GM12878 (cell line): ENCODE results near the gene EXOC4. TPM values are rescaled to one million over a fixed set of nuclear protein-coding genes. Genes with fewer than 3 reads are reported as not detected.

ENCODE experiments used
- ATAC-seq: fragments of 200-7000 bp; cut with Tn5 transposase; 3 replicates; pipeline ENCODE4 v1.9.1; 2020; ENCODE audit warnings: mild to moderate bottlenecking, moderate library complexity
- BruUV-seq: library from RNA; stranded (reverse); fragments of 400-500 nt; replicated peaks from 2 replicates; lab custom pipeline; 2021; lab: Mats Ljungman, UMichigan
- CTCF ChIA-PET: fragments of 300-600 bp; sonication (Branson Sonifier 250); formaldehyde crosslinking; extraction: SDS; loops from one replicate; lab custom pipeline; 2021; ENCODE audit warnings: inconsistent platforms; lab: Yijun Ruan, JAX
- POLR2A ChIA-PET: fragments of 350-600 bp; formaldehyde crosslinking; extraction: SDS; loops from one replicate; lab custom pipeline; 2021; ENCODE audit warnings: inconsistent platforms; lab: Charles Lee
- RAD21 ChIA-PET: fragments of 300-600 bp; sonication (Branson Sonifier 250); formaldehyde crosslinking; loops from one replicate; lab custom pipeline; 2023; ENCODE audit warnings: antibody characterized with exemption; ENCODE audit not compliant: unreplicated experiment; lab: Charles Lee
- SMC1A ChIA-PET: fragments of 300-600 bp; sonication (Branson Sonifier 250); formaldehyde crosslinking; loops from one replicate; lab custom pipeline; 2023; ENCODE audit not compliant: unreplicated experiment, uncharacterized antibody; lab: Charles Lee
- DNase-seq: peaks from one replicate; pipeline ENCODE4 v3.0.0-alpha.2; 2011; ENCODE audit warnings: low read depth, low spot score
- FAIRE-seq: peaks from 3 replicates; lab custom pipeline; 2011; peaks lifted over from hg19 to GRCh38; lab: Jason Lieb, UNC
- H2AFZ ChIP-seq: 2 replicates; pipeline ENCODE4 v1.6.0; 2011; ENCODE audit warnings: low read depth, low read length, control low read depth; ENCODE audit not compliant: control insufficient read depth
- H3K27ac ChIP-seq: 2 replicates; pipeline ENCODE4 v1.5.1; 2011; ENCODE audit warnings: control low read depth; ENCODE audit not compliant: control insufficient read depth, insufficient read depth
- H3K27me3 ChIP-seq, 2 experiments: replicated peaks in 1 of 2; 2 replicates each; pipeline versions ENCODE4 v1.6.0 to v1.6.1; 2011; ENCODE audit warnings: low read length in 1 of 2; ENCODE audit not compliant: control insufficient read depth in 2 of 2, insufficient read depth in 2 of 2
- H3K36me3 ChIP-seq, 2 experiments: 2 replicates each; pipeline ENCODE4 v1.5.1; 2011; ENCODE audit warnings: low read length in 1 of 2; ENCODE audit not compliant: control insufficient read depth in 2 of 2, insufficient read depth in 2 of 2
- H3K4me1 ChIP-seq: 2 replicates; pipeline ENCODE4 v1.6.1; 2011; ENCODE audit warnings: mild to moderate bottlenecking, low read length, moderate library complexity, mixed read lengths; ENCODE audit not compliant: control insufficient read depth, insufficient read depth
- H3K4me2 ChIP-seq: 2 replicates; pipeline ENCODE4 v1.6.0; 2011; ENCODE audit warnings: control low read depth; ENCODE audit not compliant: control insufficient read depth, insufficient read depth
- H3K4me3 ChIP-seq: fragments of 200-600 bp; sonication (generic); 2 replicates; pipeline ENCODE4 v1.5.1; 2016
- H3K79me2 ChIP-seq: 2 replicates; pipeline ENCODE4 v1.6.0; 2011; ENCODE audit warnings: low read length; ENCODE audit not compliant: control insufficient read depth, insufficient read depth
- H3K9ac ChIP-seq: 2 replicates; pipeline ENCODE4 v1.8.0; 2011; ENCODE audit warnings: low read length, control low read depth, mixed read lengths; ENCODE audit not compliant: control insufficient read depth, insufficient read depth
- H3K9me3 ChIP-seq: replicated peaks from 3 replicates; pipeline ENCODE4 v1.5.1; 2011; ENCODE audit warnings: mild to moderate bottlenecking, low read length; ENCODE audit not compliant: control insufficient read depth, insufficient read depth
- H4K20me1 ChIP-seq: 2 replicates; pipeline ENCODE4 v1.6.0; 2011; ENCODE audit not compliant: control insufficient read depth, insufficient read depth
- EED ChIP-seq: sonication (generic); IDR thresholded peaks from 2 replicates; pipeline ENCODE4 v1.6.1; 2016; ENCODE audit warnings: antibody characterized with exemption, low read depth
- IKZF1 ChIP-seq: fragments of 450-650 bp; conservative IDR thresholded peaks from 2 replicates; pipeline ENCODE4 v1.6.1; 2017; ENCODE audit warnings: antibody characterized with exemption, mild to moderate bottlenecking
- NR2C1 ChIP-seq: fragments of 450-650 bp; IDR thresholded peaks from 2 replicates; pipeline ENCODE4 v1.6.1; 2017; ENCODE audit warnings: antibody characterized with exemption, mild to moderate bottlenecking, moderate library complexity
- NR2F1 ChIP-seq: fragments of 450-650 bp; conservative IDR thresholded peaks from 2 replicates; pipeline ENCODE4 v1.6.1; 2017; ENCODE audit warnings: mild to moderate bottlenecking
- NRF1 ChIP-seq: conservative IDR thresholded peaks from 2 replicates; pipeline ENCODE4 v1.6.1; 2011; ENCODE audit warnings: mild to moderate bottlenecking, low read depth, low read length, improper control_type of control experiment
- SIN3A ChIP-seq: IDR thresholded peaks from 2 replicates; pipeline ENCODE4 v1.6.1; 2012; ENCODE audit warnings: low read depth, low read length, improper control_type of control experiment
- TARDBP ChIP-seq: IDR thresholded peaks from 2 replicates; pipeline ENCODE4 v1.6.1; 2016; ENCODE audit warnings: borderline replicate concordance
- TCF7 ChIP-seq: IDR thresholded peaks from 2 replicates; pipeline ENCODE4 v1.6.1; 2014; ENCODE audit warnings: antibody characterized with exemption, borderline replicate concordance
- ZNF24 ChIP-seq: fragments of 450-650 bp; IDR thresholded peaks from 2 replicates; pipeline ENCODE4 v1.6.1; 2017; ENCODE audit warnings: antibody characterized with exemption, mild to moderate bottlenecking
- WGBS: methylation state at CpG from one replicate; pipeline ENCODE4 v1.1.6; 2016; ENCODE audit warnings: low lambda C conversion rate; ENCODE audit not compliant: insufficient replicate concordance, insufficient coverage; ENCODE audit errors: missing lambda C conversion rate; 5-methylcytosine and 5-hydroxymethylcytosine counted together
- in situ Hi-C: fragments of 300-500 bp; cut with MboI; formaldehyde crosslinking; loops from 9 replicates; pipeline ENCODE4 v1.14.3; 2018; ENCODE audit warnings: mixed read lengths
- intact Hi-C: fragments of 100-400 bp; cut with micrococcal nuclease; formaldehyde crosslinking; loops from one replicate; pipeline ENCODE4 v1.14.2; 2022; ENCODE audit not compliant: unreplicated experiment
- polyA plus RNA-seq, 11 experiments: library from polyadenylated mRNA; depleted of rRNA in 4 of 11; unstranded in 6 of 11; stranded (reverse) in 5 of 11; fragments of >200 nt; fragmentation: Nextera tagmentation in 4 of 11; fragmentation: Illumina TruSeq in 1 of 11; extraction: Ambion mirVana in 4 of 11; extraction: Trizol in 1 of 11; gene quantifications; 1 replicate in 1 of 11; 2 replicates in 10 of 11; pipeline versions ENCODE4 v1.2.1 to v1.2.3, GENCODE V29; 2011 to 2016; ENCODE audit warnings: inconsistent platforms in 2 of 11, missing spikeins in 2 of 11, low read depth in 1 of 11
- total RNA-seq, 4 experiments: library from RNA; depleted of rRNA in 3 of 4; stranded (reverse); fragments of >200 nt in 3 of 4; fragmentation: Illumina TruSeq in 1 of 4; extraction: Trizol in 1 of 4; gene quantifications; 2 replicates each; pipeline versions ENCODE4 v1.2.1 to v1.2.3, GENCODE V29; 2013 to 2021
- TF ChIP-seq, protein P1 (sequence below): IDR thresholded peaks from 2 replicates; pipeline ENCODE4 v1.6.1; 2012; ENCODE audit warnings: low read length, inconsistent platforms
- TF ChIP-seq, protein P2 (sequence below): IDR thresholded peaks from 2 replicates; pipeline ENCODE4 v1.6.1; 2012; ENCODE audit warnings: improper control_type of control experiment, low read depth, low read length; ENCODE audit not compliant: insufficient replicate concordance
- TF ChIP-seq, protein P3 (sequence below): IDR thresholded peaks from 2 replicates; pipeline ENCODE4 v1.6.1; 2011; ENCODE audit warnings: low read depth, mild to moderate bottlenecking, low read length, moderate library complexity, borderline replicate concordance; ENCODE audit errors: extremely low read depth
- TF ChIP-seq, protein P4 (sequence below): IDR thresholded peaks from 2 replicates; pipeline ENCODE4 v1.6.1; 2012; ENCODE audit warnings: mild to moderate bottlenecking, low read depth, low read length
- TF ChIP-seq, protein P5 (sequence below): fragments of 450-650 bp; IDR thresholded peaks from 2 replicates; pipeline ENCODE4 v1.6.1; 2014; ENCODE audit warnings: mild to moderate bottlenecking

EXOC4 gene
- total and polyA plus RNA-seq, 10 of the 15 experiments (the other 5 are each of a cell fraction or from before 2014, with no cell fraction given): 13.2 to 44.5 (median 29.6) TPM

DNA sequence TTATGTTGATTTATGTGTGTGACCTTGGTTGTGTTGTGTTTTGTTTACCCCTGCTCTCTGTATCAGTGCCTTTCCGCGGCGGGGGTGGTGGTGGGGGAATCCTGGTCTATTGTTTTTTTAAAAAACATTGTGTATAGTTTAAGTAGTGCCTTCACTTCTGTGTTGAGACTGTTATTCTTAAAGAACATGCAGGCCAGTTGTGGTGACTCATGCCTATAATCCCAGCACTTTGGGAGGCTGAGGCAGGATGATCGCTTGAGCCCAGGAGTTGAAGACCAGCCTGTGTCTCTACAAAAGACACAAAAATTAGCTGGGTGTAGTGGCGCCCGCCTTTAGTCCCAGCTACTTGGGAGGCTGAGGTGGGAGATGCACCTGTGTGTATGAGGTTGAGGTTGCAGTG is 445.2 kb downstream of the EXOC4 start:
- ATAC-seq (no peak), DNase-seq (no peak), FAIRE-seq (no peak)
- H3K4me1 ChIP-seq: no peaks in the 10 kb centered on the region
- no peak overlapping the region for H3K9ac ChIP-seq
- no peaks in the 10 kb centered on the region for H3K36me3 ChIP-seq
- no peaks in the 10 kb centered on the region for H3K27me3 ChIP-seq
- WGBS: 100% methylated on average over 6 of the region's 6 CpGs
- ChIA-PET POLR2A (interaction anchor here (0.5 kb wide), 1 partner anchor 12 kb away, joined by 4 read pairs; no protein-coding TSS in a partner anchor), CTCF (no interaction called here), SMC1A (interaction anchor here (1.0 kb wide), 1 partner anchor 22 kb away, joined by 3 read pairs; no protein-coding TSS in a partner anchor), RAD21 (no interaction called here)
- no peak overlapping the region for H3K27ac ChIP-seq
- no TSS peak for BruUV-seq
- H3K9me3 ChIP-seq: no peaks in the 10 kb centered on the region
- no peaks in the 10 kb centered on the region for H4K20me1 ChIP-seq
- no peaks in the 10 kb centered on the region for H3K79me2 ChIP-seq
- no peak overlapping the region for H3K4me3 ChIP-seq
- in situ Hi-C loops: no loop called here
- intact Hi-C loops: no loop called here
- H3K4me2 ChIP-seq: no peak overlapping the region
- no peak overlapping the region for H2AFZ ChIP-seq
- TF ChIP-seq NR2C1 (no peak), ZNF24 (no peak), TCF7 (no peak), EED (no peak), TARDBP (no peak), NR2F1 (no peak), SIN3A (no peak), IKZF1 (no peak), NRF1 (no peak)
- TF ChIP-seq, protein P1, sequence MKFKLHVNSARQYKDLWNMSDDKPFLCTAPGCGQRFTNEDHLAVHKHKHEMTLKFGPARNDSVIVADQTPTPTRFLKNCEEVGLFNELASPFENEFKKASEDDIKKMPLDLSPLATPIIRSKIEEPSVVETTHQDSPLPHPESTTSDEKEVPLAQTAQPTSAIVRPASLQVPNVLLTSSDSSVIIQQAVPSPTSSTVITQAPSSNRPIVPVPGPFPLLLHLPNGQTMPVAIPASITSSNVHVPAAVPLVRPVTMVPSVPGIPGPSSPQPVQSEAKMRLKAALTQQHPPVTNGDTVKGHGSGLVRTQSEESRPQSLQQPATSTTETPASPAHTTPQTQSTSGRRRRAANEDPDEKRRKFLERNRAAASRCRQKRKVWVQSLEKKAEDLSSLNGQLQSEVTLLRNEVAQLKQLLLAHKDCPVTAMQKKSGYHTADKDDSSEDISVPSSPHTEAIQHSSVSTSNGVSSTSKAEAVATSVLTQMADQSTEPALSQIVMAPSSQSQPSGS: no peak
- TF ChIP-seq, protein P2, sequence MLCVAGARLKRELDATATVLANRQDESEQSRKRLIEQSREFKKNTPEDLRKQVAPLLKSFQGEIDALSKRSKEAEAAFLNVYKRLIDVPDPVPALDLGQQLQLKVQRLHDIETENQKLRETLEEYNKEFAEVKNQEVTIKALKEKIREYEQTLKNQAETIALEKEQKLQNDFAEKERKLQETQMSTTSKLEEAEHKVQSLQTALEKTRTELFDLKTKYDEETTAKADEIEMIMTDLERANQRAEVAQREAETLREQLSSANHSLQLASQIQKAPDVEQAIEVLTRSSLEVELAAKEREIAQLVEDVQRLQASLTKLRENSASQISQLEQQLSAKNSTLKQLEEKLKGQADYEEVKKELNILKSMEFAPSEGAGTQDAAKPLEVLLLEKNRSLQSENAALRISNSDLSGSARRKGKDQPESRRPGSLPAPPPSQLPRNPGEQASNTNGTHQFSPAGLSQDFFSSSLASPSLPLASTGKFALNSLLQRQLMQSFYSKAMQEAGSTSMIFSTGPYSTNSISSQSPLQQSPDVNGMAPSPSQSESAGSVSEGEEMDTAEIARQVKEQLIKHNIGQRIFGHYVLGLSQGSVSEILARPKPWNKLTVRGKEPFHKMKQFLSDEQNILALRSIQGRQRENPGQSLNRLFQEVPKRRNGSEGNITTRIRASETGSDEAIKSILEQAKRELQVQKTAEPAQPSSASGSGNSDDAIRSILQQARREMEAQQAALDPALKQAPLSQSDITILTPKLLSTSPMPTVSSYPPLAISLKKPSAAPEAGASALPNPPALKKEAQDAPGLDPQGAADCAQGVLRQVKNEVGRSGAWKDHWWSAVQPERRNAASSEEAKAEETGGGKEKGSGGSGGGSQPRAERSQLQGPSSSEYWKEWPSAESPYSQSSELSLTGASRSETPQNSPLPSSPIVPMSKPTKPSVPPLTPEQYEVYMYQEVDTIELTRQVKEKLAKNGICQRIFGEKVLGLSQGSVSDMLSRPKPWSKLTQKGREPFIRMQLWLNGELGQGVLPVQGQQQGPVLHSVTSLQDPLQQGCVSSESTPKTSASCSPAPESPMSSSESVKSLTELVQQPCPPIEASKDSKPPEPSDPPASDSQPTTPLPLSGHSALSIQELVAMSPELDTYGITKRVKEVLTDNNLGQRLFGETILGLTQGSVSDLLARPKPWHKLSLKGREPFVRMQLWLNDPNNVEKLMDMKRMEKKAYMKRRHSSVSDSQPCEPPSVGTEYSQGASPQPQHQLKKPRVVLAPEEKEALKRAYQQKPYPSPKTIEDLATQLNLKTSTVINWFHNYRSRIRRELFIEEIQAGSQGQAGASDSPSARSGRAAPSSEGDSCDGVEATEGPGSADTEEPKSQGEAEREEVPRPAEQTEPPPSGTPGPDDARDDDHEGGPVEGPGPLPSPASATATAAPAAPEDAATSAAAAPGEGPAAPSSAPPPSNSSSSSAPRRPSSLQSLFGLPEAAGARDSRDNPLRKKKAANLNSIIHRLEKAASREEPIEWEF: no peak
- TF ChIP-seq, protein P3, sequence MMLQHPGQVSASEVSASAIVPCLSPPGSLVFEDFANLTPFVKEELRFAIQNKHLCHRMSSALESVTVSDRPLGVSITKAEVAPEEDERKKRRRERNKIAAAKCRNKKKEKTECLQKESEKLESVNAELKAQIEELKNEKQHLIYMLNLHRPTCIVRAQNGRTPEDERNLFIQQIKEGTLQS: no peak
- TF ChIP-seq, protein P4, sequence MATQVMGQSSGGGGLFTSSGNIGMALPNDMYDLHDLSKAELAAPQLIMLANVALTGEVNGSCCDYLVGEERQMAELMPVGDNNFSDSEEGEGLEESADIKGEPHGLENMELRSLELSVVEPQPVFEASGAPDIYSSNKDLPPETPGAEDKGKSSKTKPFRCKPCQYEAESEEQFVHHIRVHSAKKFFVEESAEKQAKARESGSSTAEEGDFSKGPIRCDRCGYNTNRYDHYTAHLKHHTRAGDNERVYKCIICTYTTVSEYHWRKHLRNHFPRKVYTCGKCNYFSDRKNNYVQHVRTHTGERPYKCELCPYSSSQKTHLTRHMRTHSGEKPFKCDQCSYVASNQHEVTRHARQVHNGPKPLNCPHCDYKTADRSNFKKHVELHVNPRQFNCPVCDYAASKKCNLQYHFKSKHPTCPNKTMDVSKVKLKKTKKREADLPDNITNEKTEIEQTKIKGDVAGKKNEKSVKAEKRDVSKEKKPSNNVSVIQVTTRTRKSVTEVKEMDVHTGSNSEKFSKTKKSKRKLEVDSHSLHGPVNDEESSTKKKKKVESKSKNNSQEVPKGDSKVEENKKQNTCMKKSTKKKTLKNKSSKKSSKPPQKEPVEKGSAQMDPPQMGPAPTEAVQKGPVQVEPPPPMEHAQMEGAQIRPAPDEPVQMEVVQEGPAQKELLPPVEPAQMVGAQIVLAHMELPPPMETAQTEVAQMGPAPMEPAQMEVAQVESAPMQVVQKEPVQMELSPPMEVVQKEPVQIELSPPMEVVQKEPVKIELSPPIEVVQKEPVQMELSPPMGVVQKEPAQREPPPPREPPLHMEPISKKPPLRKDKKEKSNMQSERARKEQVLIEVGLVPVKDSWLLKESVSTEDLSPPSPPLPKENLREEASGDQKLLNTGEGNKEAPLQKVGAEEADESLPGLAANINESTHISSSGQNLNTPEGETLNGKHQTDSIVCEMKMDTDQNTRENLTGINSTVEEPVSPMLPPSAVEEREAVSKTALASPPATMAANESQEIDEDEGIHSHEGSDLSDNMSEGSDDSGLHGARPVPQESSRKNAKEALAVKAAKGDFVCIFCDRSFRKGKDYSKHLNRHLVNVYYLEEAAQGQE: no peak
- TF ChIP-seq, protein P5, sequence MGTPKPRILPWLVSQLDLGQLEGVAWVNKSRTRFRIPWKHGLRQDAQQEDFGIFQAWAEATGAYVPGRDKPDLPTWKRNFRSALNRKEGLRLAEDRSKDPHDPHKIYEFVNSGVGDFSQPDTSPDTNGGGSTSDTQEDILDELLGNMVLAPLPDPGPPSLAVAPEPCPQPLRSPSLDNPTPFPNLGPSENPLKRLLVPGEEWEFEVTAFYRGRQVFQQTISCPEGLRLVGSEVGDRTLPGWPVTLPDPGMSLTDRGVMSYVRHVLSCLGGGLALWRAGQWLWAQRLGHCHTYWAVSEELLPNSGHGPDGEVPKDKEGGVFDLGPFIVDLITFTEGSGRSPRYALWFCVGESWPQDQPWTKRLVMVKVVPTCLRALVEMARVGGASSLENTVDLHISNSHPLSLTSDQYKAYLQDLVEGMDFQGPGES: no peak
